HEK293 (cell line): ENCODE data around the gene KCNK4.

Source experiments
- BCL11B ChIP-seq: fragments of 450-650 bp; formaldehyde crosslinking; IDR thresholded peaks from 2 replicates; pipeline ENCODE4 v1.5.1; 2016; ENCODE audit warnings: low read depth, missing biosample characterization, missing genetic modification characterization
- ELK4 ChIP-seq: IDR thresholded peaks from 2 replicates; pipeline ENCODE4 v1.6.1; 2011; ENCODE audit warnings: mild to moderate bottlenecking, low read depth, low read length, borderline replicate concordance
- GLI2 ChIP-seq: fragments of 450-650 bp; formaldehyde crosslinking; IDR thresholded peaks from 2 replicates; pipeline ENCODE4; 2017; ENCODE audit warnings: missing biosample characterization, missing genetic modification characterization, low read depth, borderline replicate concordance
- GLIS1 ChIP-seq: fragments of 450-650 bp; formaldehyde crosslinking; IDR thresholded peaks from 2 replicates; pipeline ENCODE4 v1.5.1; 2016; ENCODE audit warnings: missing biosample characterization, missing genetic modification characterization
- GLIS2 ChIP-seq: fragments of 450-650 bp; formaldehyde crosslinking; IDR thresholded peaks from 2 replicates; pipeline ENCODE4 v1.5.1; 2016; ENCODE audit warnings: missing biosample characterization, missing genetic modification characterization
- HOXD13 ChIP-seq: sonication (generic); formaldehyde crosslinking; IDR thresholded peaks from 2 replicates; pipeline ENCODE4 v1.8.0; 2022; ENCODE audit warnings: missing genetic modification reagents, borderline replicate concordance
- IKZF3 ChIP-seq: fragments of 450-650 bp; IDR thresholded peaks from 2 replicates; pipeline ENCODE4 v1.5.0; 2018; ENCODE audit warnings: missing biosample characterization, mild to moderate bottlenecking, missing genetic modification characterization, moderate library complexity
- KLF16 ChIP-seq: fragments of 450-650 bp; formaldehyde crosslinking; IDR thresholded peaks from 2 replicates; pipeline ENCODE4 v1.5.1; 2017; ENCODE audit warnings: missing biosample characterization, missing genetic modification characterization
- KLF7 ChIP-seq: fragments of 450-650 bp; formaldehyde crosslinking; IDR thresholded peaks from 2 replicates; pipeline ENCODE4 v1.5.1; 2016; ENCODE audit warnings: missing biosample characterization, missing genetic modification characterization, borderline replicate concordance
- KLF9 ChIP-seq: fragments of 450-650 bp; formaldehyde crosslinking; IDR thresholded peaks from 2 replicates; pipeline ENCODE4 v1.5.1; 2016; ENCODE audit warnings: missing biosample characterization, missing genetic modification characterization, low read depth
- MYNN ChIP-seq: fragments of 450-650 bp; formaldehyde crosslinking; IDR thresholded peaks from 2 replicates; pipeline ENCODE4 v1.5.1; 2016; ENCODE audit warnings: missing biosample characterization, missing genetic modification characterization, borderline replicate concordance
- PRDM10 ChIP-seq: fragments of 450-650 bp; formaldehyde crosslinking; IDR thresholded peaks from 2 replicates; pipeline ENCODE4 v1.5.1; 2016; ENCODE audit warnings: missing biosample characterization, missing genetic modification characterization
- SCRT1 ChIP-seq: fragments of 450-650 bp; formaldehyde crosslinking; IDR thresholded peaks from 2 replicates; pipeline ENCODE4 v1.5.1; 2016; ENCODE audit warnings: missing biosample characterization, missing genetic modification characterization, borderline replicate concordance
- SP2 ChIP-seq: fragments of 450-650 bp; formaldehyde crosslinking; IDR thresholded peaks from 2 replicates; pipeline ENCODE4 v1.5.1; 2016; ENCODE audit warnings: missing biosample characterization, missing genetic modification characterization
- SP3 ChIP-seq: fragments of 450-650 bp; formaldehyde crosslinking; IDR thresholded peaks from 2 replicates; pipeline ENCODE4 v1.5.1; 2016; ENCODE audit warnings: missing biosample characterization, missing genetic modification characterization
- SP7 ChIP-seq: fragments of 450-650 bp; formaldehyde crosslinking; IDR thresholded peaks from 2 replicates; pipeline ENCODE4 v1.5.1; 2016; ENCODE audit warnings: missing biosample characterization, missing genetic modification characterization
- ZBTB1 ChIP-seq: fragments of 450-650 bp; formaldehyde crosslinking; IDR thresholded peaks from 2 replicates; pipeline ENCODE4 v1.5.1; 2016; ENCODE audit warnings: missing biosample characterization, missing genetic modification characterization
- ZBTB11 ChIP-seq: fragments of 450-650 bp; formaldehyde crosslinking; conservative IDR thresholded peaks from 2 replicates; pipeline ENCODE4 v1.5.1; 2016; ENCODE audit warnings: low read depth, missing biosample characterization, missing genetic modification characterization
- ZNF114 ChIP-seq: fragments of 450-650 bp; formaldehyde crosslinking; IDR thresholded peaks from 2 replicates; pipeline ENCODE4 v1.5.0; 2017; ENCODE audit warnings: missing biosample characterization, missing genetic modification characterization
- ZNF121 ChIP-seq: fragments of 450-650 bp; formaldehyde crosslinking; IDR thresholded peaks from 2 replicates; pipeline ENCODE4 v1.5.1; 2016; ENCODE audit warnings: missing biosample characterization, missing genetic modification characterization
- ZNF18 ChIP-seq: fragments of 450-650 bp; formaldehyde crosslinking; IDR thresholded peaks from 2 replicates; pipeline ENCODE4 v1.5.1; 2016; ENCODE audit warnings: missing biosample characterization, missing genetic modification characterization
- ZNF24 ChIP-seq: fragments of 450-650 bp; formaldehyde crosslinking; IDR thresholded peaks from 2 replicates; pipeline ENCODE4 v1.5.1; 2016; ENCODE audit warnings: missing biosample characterization, missing genetic modification characterization
- ZNF335 ChIP-seq: fragments of 450-650 bp; formaldehyde crosslinking; conservative IDR thresholded peaks from 2 replicates; pipeline ENCODE4 v1.5.1; 2016; ENCODE audit warnings: missing biosample characterization, missing genetic modification characterization
- ZNF394 ChIP-seq: fragments of 450-650 bp; formaldehyde crosslinking; IDR thresholded peaks from 2 replicates; pipeline ENCODE4 v1.5.1; 2016; ENCODE audit warnings: missing biosample characterization, missing genetic modification characterization, mild to moderate bottlenecking, moderate library complexity, borderline replicate concordance
- ZNF561 ChIP-seq: fragments of 450-650 bp; IDR thresholded peaks from 2 replicates; pipeline ENCODE4 v1.5.1; 2018; ENCODE audit warnings: missing biosample characterization, missing genetic modification characterization, borderline replicate concordance
- ZNF639 ChIP-seq: fragments of 450-650 bp; formaldehyde crosslinking; IDR thresholded peaks from 2 replicates; pipeline ENCODE4 v1.5.1; 2016; ENCODE audit warnings: missing biosample characterization, missing genetic modification characterization
- ZNF76 ChIP-seq: fragments of 450-650 bp; formaldehyde crosslinking; IDR thresholded peaks from 2 replicates; pipeline ENCODE4; 2016; ENCODE audit warnings: low read depth, missing biosample characterization, missing genetic modification characterization, borderline replicate concordance
- ZXDB ChIP-seq: fragments of 450-650 bp; formaldehyde crosslinking; IDR thresholded peaks from 2 replicates; pipeline ENCODE4 v1.5.1; 2016; ENCODE audit warnings: missing biosample characterization, missing genetic modification characterization

KCNK4 gene

GRCh38 chr11:64317325-64317960, 26.3 kb downstream of the KCNK4 start, which contains the start of gene TRMT112 (continued):
- peak; percentile 87 for TF ChIP-seq SP2 (tag by site-specific recombination)
- TF ChIP-seq ZNF121: no peak
- TF ChIP-seq PRDM10 (tag by site-specific recombination): 0 out of 2 replicates have a peak, but pooled peaks have one; percentile 57
- peak; percentile 43; the same call in 1 of the 2 replicates for TF ChIP-seq ZNF561 (tag by site-specific recombination)
- TF ChIP-seq BCL11B: no peak
- TF ChIP-seq ZXDB: peak; percentile 58
- peak; percentile 32; the same call in 1 of the 2 replicates for TF ChIP-seq KLF7 (tag by site-specific recombination)
- TF ChIP-seq ZBTB11: peak; percentile 93
- TF ChIP-seq ZBTB1 (tag by site-specific recombination): no peak
- no peak for TF ChIP-seq SCRT1
- TF ChIP-seq ZNF639 (tag by site-specific recombination): peak; percentile 56; the same call in 1 of the 2 replicates
- TF ChIP-seq IKZF3: peak; percentile 79
- TF ChIP-seq KLF9 (tag by site-specific recombination): peak; percentile 66
- peak; percentile 48; the same call in 1 of the 2 replicates for TF ChIP-seq SP3 (tag by site-specific recombination)
- TF ChIP-seq ZNF76 (tag by site-specific recombination): peak; percentile 90
- peak; percentile 65; the same call in 1 of the 2 replicates for TF ChIP-seq KLF16 (tag by site-specific recombination)
- TF ChIP-seq MYNN (tag by site-specific recombination): no peak
- no peak for TF ChIP-seq HOXD13 (CRISPR knock-in tag)
- 0 out of 2 replicates have a peak, but pooled peaks have one; percentile 46 for TF ChIP-seq SP7 (tag by site-specific recombination)
- peak; percentile 95 for TF ChIP-seq ELK4
- peak; percentile 82; the same call in 1 of the 2 replicates for TF ChIP-seq ZNF394
- TF ChIP-seq ZNF335 (tag by site-specific recombination): peak; percentile 58
- TF ChIP-seq ZNF18: no peak
- no peak for TF ChIP-seq GLI2 (tag by site-specific recombination)
- TF ChIP-seq GLIS2: peak; percentile 50; the same call in 1 of the 2 replicates
- TF ChIP-seq ZNF114: no peak
- peak; percentile 52; the same call in 1 of the 2 replicates for TF ChIP-seq ZNF24
- peak; percentile 36 for TF ChIP-seq GLIS1
